Suprapubic skin (tissue), 4 donors: ENCODE data around the gene KLHL12. TPM values are rescaled to one million over a fixed set of nuclear protein-coding genes. Genes with fewer than 3 reads are reported as not detected.
A peak's percentile ranks its signal among the peaks of the same experiment; 100 is the strongest.

Experiments used
- DNase-seq, 2 donors: peaks; one replicate each; pipeline ENCODE4 v3.0.0-alpha.2; 2019; ENCODE audit warnings: low spot score in 2 of 2
- H3K27ac ChIP-seq: fragments of 200-600 bp; sonication (generic); one replicate; pipeline ENCODE4 v1.5.1; 2019
- H3K27me3 ChIP-seq: fragments of 200-600 bp; sonication (generic); one replicate; pipeline ENCODE4 v1.5.1; 2019
- H3K36me3 ChIP-seq: fragments of 200-600 bp; sonication (generic); one replicate; pipeline ENCODE4 v1.5.1; 2019
- H3K4me1 ChIP-seq: fragments of 200-600 bp; sonication (generic); one replicate; pipeline ENCODE4 v1.5.1; 2019
- H3K4me3 ChIP-seq: fragments of 200-600 bp; sonication (generic); one replicate; pipeline ENCODE4 v1.5.1; 2019; ENCODE audit warnings: mild to moderate bottlenecking
- H3K9me3 ChIP-seq: fragments of 200-600 bp; sonication (generic); one replicate; pipeline ENCODE4 v1.5.1; 2019
- EP300 ChIP-seq: sonication (generic); formaldehyde crosslinking; IDR thresholded peaks from one replicate; pipeline ENCODE4 v1.6.1; 2017; ENCODE audit warnings: antibody characterized with exemption
- POLR2A ChIP-seq, 2 donors: fragments of 450-650 bp; IDR thresholded peaks; one replicate each; pipeline ENCODE4 v1.6.1; 2017; ENCODE audit warnings: antibody characterized with exemption in 2 of 2, mild to moderate bottlenecking in 2 of 2, moderate library complexity in 2 of 2
- POLR2AphosphoS5 ChIP-seq, 3 donors: sonication (generic); formaldehyde crosslinking; IDR thresholded peaks; one replicate each; pipeline ENCODE4 v1.6.1; 2017; ENCODE audit warnings: antibody characterized with exemption in 3 of 3
- WGBS: methylation state at CpG from one replicate; pipeline ENCODE4 v1.1.5; 2018; 5-methylcytosine and 5-hydroxymethylcytosine counted together
- total RNA-seq, 4 donors: library from RNA; depleted of rRNA; stranded (reverse); fragments of >200 nt; gene quantifications; one replicate each; pipeline ENCODE4 v1.1.0, GENCODE V29; 2016
- TF ChIP-seq, protein P1 (sequence below), 2 donors: fragments of 200-600 bp in 1 of 2; fragments of 450-650 bp in 1 of 2; sonication (generic) in 1 of 2; IDR thresholded peaks; one replicate each; pipeline ENCODE4 v1.5.1; 2016 to 2019; ENCODE audit warnings: antibody characterized with exemption in 2 of 2, mild to moderate bottlenecking in 1 of 2, moderate library complexity in 1 of 2

The KLHL12 gene
- total RNA-seq, 4 donors from 2014 or later = 13.4 to 19.6 (median 15.1) TPM

DNA sequence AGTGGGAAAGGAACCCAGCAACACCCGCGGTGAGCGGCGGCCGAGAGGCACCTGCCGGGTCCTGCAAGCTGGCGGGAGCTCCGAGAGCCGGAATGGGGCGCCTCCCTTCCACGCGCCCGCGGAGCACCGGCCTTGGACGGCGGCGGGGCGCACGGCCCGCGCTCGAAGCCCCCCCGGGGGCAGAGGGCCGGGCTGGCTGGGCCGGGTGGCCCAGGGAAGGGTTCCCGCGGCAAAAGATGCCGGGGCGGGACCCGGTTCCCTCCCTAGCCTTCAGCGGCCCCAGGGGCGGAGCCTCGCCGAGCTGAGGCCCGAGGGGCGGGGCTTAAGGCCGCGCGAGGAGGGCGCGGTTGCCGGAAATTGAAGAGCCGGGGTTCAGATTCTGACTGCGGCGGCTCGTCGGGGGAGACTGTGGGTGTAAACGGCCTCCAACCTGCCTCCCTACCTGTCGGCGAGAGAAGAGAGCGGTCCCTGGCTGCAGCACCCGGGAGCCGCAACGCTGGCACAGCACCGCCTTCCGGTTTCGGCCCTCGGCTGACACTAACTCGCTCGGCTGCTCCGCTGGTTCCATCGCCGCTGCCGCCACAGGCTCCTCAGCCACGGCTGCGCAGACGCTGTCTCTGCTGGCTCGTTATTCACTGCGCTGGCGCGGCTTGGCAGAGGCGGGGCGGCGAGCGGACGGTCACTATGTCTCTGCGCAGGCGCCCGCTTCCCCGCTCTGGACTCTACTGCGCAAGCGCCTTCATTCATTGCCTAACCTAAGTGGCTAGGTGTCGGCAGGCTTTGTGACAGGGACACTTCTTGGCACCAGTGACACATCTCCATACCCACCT, 38.3 kb downstream of the KLHL12 start, which contains the start of gene RABIF:
Gene RABIF, minus strand, starts transcription at position 619 of the 830 bp plus-strand sequence. Its CDS starts 51 bp downstream, at position 568.
- Histone ChIP-seq H3K27me3 (no peaks in the 10 kb centered on the region), H3K36me3 (peaks cover 30% of the 10 kb centered on the region), H3K4me3 (peak within 1 kb of the TSS; percentile 84), H3K27ac (peak within 1 kb of the TSS; percentile 92), H3K9me3 (no peaks in the 10 kb centered on the region), H3K4me1 (peaks cover 19% of the 10 kb centered on the region)
- DNase-seq = peak; percentile 97
- WGBS = 0% methylated on average over 19 of the region's 84 CpGs
- TF ChIP-seq, protein P1, sequence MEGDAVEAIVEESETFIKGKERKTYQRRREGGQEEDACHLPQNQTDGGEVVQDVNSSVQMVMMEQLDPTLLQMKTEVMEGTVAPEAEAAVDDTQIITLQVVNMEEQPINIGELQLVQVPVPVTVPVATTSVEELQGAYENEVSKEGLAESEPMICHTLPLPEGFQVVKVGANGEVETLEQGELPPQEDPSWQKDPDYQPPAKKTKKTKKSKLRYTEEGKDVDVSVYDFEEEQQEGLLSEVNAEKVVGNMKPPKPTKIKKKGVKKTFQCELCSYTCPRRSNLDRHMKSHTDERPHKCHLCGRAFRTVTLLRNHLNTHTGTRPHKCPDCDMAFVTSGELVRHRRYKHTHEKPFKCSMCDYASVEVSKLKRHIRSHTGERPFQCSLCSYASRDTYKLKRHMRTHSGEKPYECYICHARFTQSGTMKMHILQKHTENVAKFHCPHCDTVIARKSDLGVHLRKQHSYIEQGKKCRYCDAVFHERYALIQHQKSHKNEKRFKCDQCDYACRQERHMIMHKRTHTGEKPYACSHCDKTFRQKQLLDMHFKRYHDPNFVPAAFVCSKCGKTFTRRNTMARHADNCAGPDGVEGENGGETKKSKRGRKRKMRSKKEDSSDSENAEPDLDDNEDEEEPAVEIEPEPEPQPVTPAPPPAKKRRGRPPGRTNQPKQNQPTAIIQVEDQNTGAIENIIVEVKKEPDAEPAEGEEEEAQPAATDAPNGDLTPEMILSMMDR (IDR thresholded peaks at IDR 0.05) = peak in 1 of 2 donors; percentile 23
- TF ChIP-seq POLR2AphosphoS5 (IDR thresholded peaks at IDR 0.05) = peak in 2 of 3 donors; percentile 69 to 83
- peak in 1 of 2 donors; percentile 60 for TF ChIP-seq POLR2A (IDR thresholded peaks at IDR 0.05)
- TF ChIP-seq EP300 = no peak

DNA sequence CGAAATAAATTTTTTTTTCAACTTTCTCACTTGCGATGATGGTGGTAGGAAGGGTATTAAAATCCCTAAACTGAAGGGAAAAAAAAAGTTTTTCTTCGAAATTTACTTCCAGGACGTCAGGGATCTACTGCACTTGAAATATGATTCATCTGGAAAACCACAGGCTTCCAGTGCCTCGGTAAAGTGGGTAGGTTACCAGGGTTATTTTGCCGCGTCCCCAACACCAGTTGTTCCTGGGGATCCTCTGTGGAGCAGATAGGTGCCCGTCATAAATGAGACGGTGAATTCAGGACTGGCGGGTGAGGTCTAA, 38.9 kb downstream of the KLHL12 start:
- Histone ChIP-seq H3K4me3 (peak overlapping the region; percentile 84), H3K27me3 (no peaks in the 10 kb centered on the region), H3K4me1 (peaks cover 19% of the 10 kb centered on the region), H3K9me3 (no peaks in the 10 kb centered on the region), H3K36me3 (peaks cover 24% of the 10 kb centered on the region), H3K27ac (peak overlapping the region; percentile 92)
- TF ChIP-seq POLR2A (IDR thresholded peaks at IDR 0.05) (no peak), EP300 (no peak), POLR2AphosphoS5 (IDR thresholded peaks at IDR 0.05) (no peak)
- TF ChIP-seq, protein P1 (IDR thresholded peaks at IDR 0.05) = no peak
- 3% methylated on average over 10 of the region's 10 CpGs for WGBS
- DNase-seq = no peak

DNA sequence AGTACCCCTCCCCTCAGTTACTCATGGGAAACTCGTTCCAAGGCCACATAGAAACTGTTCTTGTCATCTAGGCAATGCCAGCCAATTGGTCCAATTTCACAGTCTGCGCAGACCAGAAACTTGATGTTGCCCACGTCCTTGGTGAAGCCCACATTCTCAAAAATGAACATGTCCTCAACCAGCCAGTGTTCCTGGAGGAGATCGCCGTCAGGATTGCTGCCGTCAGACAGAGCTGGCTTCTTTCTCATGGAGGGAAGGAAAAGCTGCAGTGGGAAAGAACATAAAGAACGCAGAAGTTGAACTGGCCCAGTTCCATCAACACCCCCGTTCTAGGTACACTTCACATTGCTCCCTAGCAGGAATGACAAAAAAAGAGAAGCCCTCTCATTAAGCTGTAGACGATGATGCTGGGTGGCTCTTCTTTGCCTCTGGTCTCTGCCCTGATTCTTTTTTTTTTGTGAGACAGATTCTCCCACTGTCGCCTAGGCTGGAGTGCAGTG, 46.0 kb downstream of the KLHL12 start:
- Histone ChIP-seq H3K36me3 (peaks cover 33% of the 10 kb centered on the region), H3K4me1 (no peaks in the 10 kb centered on the region), H3K9me3 (no peaks in the 10 kb centered on the region), H3K27ac (no peak overlapping the region), H3K27me3 (no peaks in the 10 kb centered on the region), H3K4me3 (no peak overlapping the region)
- DNase-seq = no peak
- TF ChIP-seq POLR2AphosphoS5 (IDR thresholded peaks at IDR 0.05) (no peak), POLR2A (IDR thresholded peaks at IDR 0.05) (no peak)
- TF ChIP-seq, protein P1 (IDR thresholded peaks at IDR 0.05) = no peak
- WGBS = 96% methylated on average over 10 of the region's 10 CpGs

DNA sequence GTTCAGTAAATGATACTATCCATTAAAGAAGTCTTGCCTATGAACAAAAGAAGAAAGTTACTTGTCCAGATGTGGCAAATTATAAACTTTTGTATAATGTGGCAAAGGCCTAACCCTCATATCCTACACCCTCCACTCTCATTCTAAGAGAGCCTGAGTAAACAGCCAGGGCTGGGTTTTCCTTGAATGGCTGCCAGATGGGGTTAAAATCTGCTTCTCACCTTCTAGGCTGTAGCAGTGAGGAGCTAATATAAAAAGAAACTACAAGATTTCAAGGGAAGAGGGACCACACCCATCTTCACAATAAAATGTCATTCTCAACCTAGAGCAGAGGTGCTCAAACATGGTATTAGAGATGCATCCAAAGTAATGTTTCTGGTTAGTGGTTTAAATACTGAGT, 47.0 kb downstream of the KLHL12 start:
- Histone ChIP-seq H3K27ac (no peak overlapping the region), H3K27me3 (no peaks in the 10 kb centered on the region), H3K4me3 (no peak overlapping the region), H3K36me3 (peaks cover 33% of the 10 kb centered on the region), H3K4me1 (no peaks in the 10 kb centered on the region), H3K9me3 (no peaks in the 10 kb centered on the region)
- DNase-seq = no peak
- TF ChIP-seq EP300 (no peak), POLR2A (IDR thresholded peaks at IDR 0.05) (no peak), POLR2AphosphoS5 (IDR thresholded peaks at IDR 0.05) (no peak)
- TF ChIP-seq, protein P1 (IDR thresholded peaks at IDR 0.05) = no peak

DNA sequence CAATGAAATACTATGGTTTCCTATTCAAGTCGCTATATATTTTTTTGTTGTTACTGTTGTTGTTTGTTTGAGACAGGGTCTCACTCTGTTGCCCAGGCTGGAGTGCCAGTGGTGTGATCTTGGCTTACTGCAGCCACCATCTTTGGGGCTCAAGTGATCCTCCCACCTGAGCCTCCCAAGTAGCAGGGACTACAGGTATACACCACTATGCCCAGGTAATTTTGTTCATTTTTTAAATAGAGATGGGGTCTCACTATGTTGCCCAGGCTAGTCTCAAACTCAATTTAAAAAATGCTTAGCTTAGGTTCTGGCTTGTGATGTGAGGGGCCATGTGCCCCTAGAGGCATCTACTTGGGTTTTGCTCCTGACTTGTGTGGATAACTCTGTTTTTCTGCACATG, 47.9 kb downstream of the KLHL12 start:
- no peak overlapping the region for H3K27ac ChIP-seq
- no peak for DNase-seq
- WGBS = 96% methylated on average over 1 of the region's 1 CpG

More for the DNA sequence above, 47.9 kb downstream of the KLHL12 start:
- Histone ChIP-seq H3K4me1 (no peaks in the 10 kb centered on the region), H3K4me3 (no peak overlapping the region), H3K36me3 (peaks cover 33% of the 10 kb centered on the region), H3K27me3 (no peaks in the 10 kb centered on the region), H3K9me3 (no peaks in the 10 kb centered on the region)
- TF ChIP-seq POLR2A (IDR thresholded peaks at IDR 0.05) (no peak), EP300 (no peak), POLR2AphosphoS5 (IDR thresholded peaks at IDR 0.05) (no peak)
- TF ChIP-seq, protein P1 (IDR thresholded peaks at IDR 0.05) = no peak
